HepG2 (cell line): ENCODE measurements around the gene F8.

Experiments
- CC2D1A ChIP-seq: sonication (generic); formaldehyde crosslinking; IDR thresholded peaks from 2 replicates; pipeline ENCODE4 v1.8.1; 2023; ENCODE audit warnings: mild to moderate bottlenecking, missing genetic modification reagents
- ESRRA ChIP-seq: sonication (generic); formaldehyde crosslinking; IDR thresholded peaks from 2 replicates; pipeline ENCODE4 v1.5.1; 2020; ENCODE audit warnings: mild to moderate bottlenecking, low read depth, missing genetic modification reagents
- HOXA7 ChIP-seq: sonication (generic); formaldehyde crosslinking; IDR thresholded peaks from 2 replicates; pipeline ENCODE4 v1.8.1; 2022; ENCODE audit warnings: mild to moderate bottlenecking, missing genetic modification reagents, moderate library complexity
- TAF1 ChIP-seq: sonication (generic); formaldehyde crosslinking; IDR thresholded peaks from 2 replicates; pipeline ENCODE4 v1.4.0; 2020; ENCODE audit warnings: missing genetic modification reagents

GRCh38 chrX:154793084-154793795 is 229.3 kb downstream of the F8 start:
- TF ChIP-seq HOXA7 (CRISPR knock-in tag) (no peak), TAF1 (CRISPR knock-in tag) (no peak), ESRRA (CRISPR knock-in tag) (no peak), CC2D1A (CRISPR knock-in tag) (no peak)
